Measurements from ENCODE around the gene ANGPTL2.

- TF ChIP-seq POLR2AphosphoS5 (IDR thresholded peaks at IDR 0.05; ENCODE audit: low read depth, low read length) (no peak), POLR2A (IDR thresholded peaks at IDR 0.05; ENCODE audit: low read depth, low read length) (no peak), TAF1 (IDR thresholded peaks at IDR 0.05; ENCODE audit: borderline replicate concordance, low read depth, low read length) (no peak)
Measured at GRCh38 chr9:127102176-127102575, 20.3 kb downstream of the ANGPTL2 start.

All from GM12892 (cell line).